Keratinocyte (primary cell): ENCODE results near the gene UTF1. TPM values are rescaled to one million over a fixed set of nuclear protein-coding genes. Genes with fewer than 3 reads are reported as not detected.

Experiments used
- DNase-seq: peaks from one replicate; pipeline ENCODE4 v3.0.0-alpha.2; 2011; ENCODE audit warnings: low read depth, missing footprints, low spot score
- FAIRE-seq: peaks from 2 replicates; lab custom pipeline; 2011; peaks lifted over from hg19 to GRCh38; lab: Jason Lieb, UNC
- H2AFZ ChIP-seq: 2 replicates; pipeline ENCODE4 v1.6.0; 2012; ENCODE audit warnings: low read length, control low read depth, inconsistent platforms; ENCODE audit not compliant: control insufficient read depth
- H3K27ac ChIP-seq: 2 replicates; pipeline ENCODE4 v1.5.1; 2011; ENCODE audit warnings: low read length; ENCODE audit not compliant: control insufficient read depth, insufficient read depth
- H3K27me3 ChIP-seq: 3 replicates; pipeline ENCODE4 v1.6.0; 2011; ENCODE audit warnings: low read length; ENCODE audit not compliant: control insufficient read depth, insufficient read depth; ENCODE audit errors: extremely low read depth
- H3K36me3 ChIP-seq, 2 experiments: 2 replicates in 1 of 2; 3 replicates in 1 of 2; pipeline ENCODE4 v1.5.1; 2011; ENCODE audit warnings: low read length in 2 of 2, mild to moderate bottlenecking in 1 of 2; ENCODE audit not compliant: control insufficient read depth in 2 of 2, insufficient read depth in 2 of 2; ENCODE audit errors: extremely low read depth in 1 of 2
- H3K4me1 ChIP-seq: 3 replicates; pipeline ENCODE4 v1.5.1; 2011; ENCODE audit warnings: low read length; ENCODE audit not compliant: control insufficient read depth, insufficient read depth; ENCODE audit errors: extremely low read depth
- H3K4me2 ChIP-seq: 3 replicates; pipeline ENCODE4 v1.6.0; 2011; ENCODE audit warnings: low read depth, low read length; ENCODE audit not compliant: control insufficient read depth, insufficient read depth; ENCODE audit errors: extremely low read depth
- H3K4me3 ChIP-seq, 3 experiments: fragments of 200-600 bp in 1 of 3; sonication (generic) in 1 of 3; 2 replicates in 2 of 3; 3 replicates in 1 of 3; pipeline ENCODE4 v1.5.1; 2011 to 2016; ENCODE audit warnings: low read length in 3 of 3, mild to moderate bottlenecking in 3 of 3, control low read depth in 2 of 3, inconsistent platforms in 1 of 3, low read depth in 1 of 3, mixed read lengths in 1 of 3, mixed run types in 1 of 3, moderate library complexity in 1 of 3; ENCODE audit not compliant: control insufficient read depth in 2 of 3, insufficient read depth in 2 of 3; ENCODE audit errors: extremely low read depth in 1 of 3
- H3K79me2 ChIP-seq: 2 replicates; pipeline ENCODE4 v1.6.0; 2012; ENCODE audit warnings: low read length; ENCODE audit not compliant: control insufficient read depth, insufficient read depth
- H3K9ac ChIP-seq: 3 replicates; pipeline ENCODE4 v1.6.0; 2011; ENCODE audit warnings: low read length; ENCODE audit not compliant: control insufficient read depth, insufficient read depth; ENCODE audit errors: extremely low read depth
- H3K9me1 ChIP-seq: 3 replicates; pipeline ENCODE4 v1.6.0; 2011; ENCODE audit warnings: low read length; ENCODE audit not compliant: control insufficient read depth, insufficient read depth; ENCODE audit errors: extremely low read depth
- H3K9me3 ChIP-seq: 2 replicates; pipeline ENCODE4 v1.5.1; 2012; ENCODE audit warnings: low read depth, low read length; ENCODE audit not compliant: control insufficient read depth
- H4K20me1 ChIP-seq: 3 replicates; pipeline ENCODE4 v1.6.0; 2011; ENCODE audit warnings: low read length; ENCODE audit not compliant: control insufficient read depth, insufficient read depth; ENCODE audit errors: extremely low read depth
- CTCF ChIP-seq, 3 experiments: IDR thresholded peaks in 1 of 3; conservative IDR thresholded peaks in 1 of 3; optimal IDR thresholded peaks in 1 of 3; 2 replicates in 2 of 3; 3 replicates in 1 of 3; pipeline versions ENCODE3 to v1.5.1; 2011; ENCODE audit warnings: low read length in 3 of 3, mild to moderate bottlenecking in 3 of 3, moderate library complexity in 2 of 3, control low read depth in 1 of 3, inconsistent platforms in 1 of 3; ENCODE audit not compliant: insufficient read depth in 2 of 3; ENCODE audit errors: extremely low read depth in 1 of 3
- EZH2 ChIP-seq: IDR thresholded peaks from one replicate; pipeline ENCODE4 v1.6.1; 2012; ENCODE audit warnings: inconsistent platforms, mild to moderate bottlenecking, low read length, moderate library complexity
- dilution Hi-C: fragments of 300-500 bp; cut with MboI; formaldehyde crosslinking; loops from one replicate; pipeline ENCODE4 v1.7.0; 2020; ENCODE audit warnings: low sequenced_read_pairs; ENCODE audit not compliant: extremely low pct_ligation_motif_present
- polyA minus RNA-seq, 3 experiments: library from RNA; depleted of rRNA, polyadenylated mRNA; stranded (reverse); fragments of >200 nt; gene quantifications; 1 replicate in 1 of 3; 2 replicates in 1 of 3; 3 replicates in 1 of 3; pipeline ENCODE4 v1.2.3, GENCODE V29; 2011
- polyA plus RNA-seq, 5 experiments: library from polyadenylated mRNA; depleted of rRNA in 3 of 5; stranded (reverse) in 3 of 5; stranded (forward) in 1 of 5; unstranded in 1 of 5; fragments of >200 nt; gene quantifications; 1 replicate in 1 of 5; 2 replicates in 3 of 5; 3 replicates in 1 of 5; pipeline versions ENCODE4 v1.2.1 to v1.2.3, GENCODE V29; 2011 to 2012; ENCODE audit warnings: missing spikeins in 2 of 5, low read depth in 1 of 5, low replicate concordance in 1 of 5

The UTF1 gene
- polyA plus RNA-seq (not detected in 3 replicates), polyA minus RNA-seq (not detected in 3 replicates)
- polyA plus RNA-seq (2011; ENCODE audit: low read depth) = not detected
- not detected in 2 replicates for polyA plus RNA-seq (2011; cell fraction: cytosol; rRNA removed)
- not detected in 2 replicates for polyA plus RNA-seq (2011; cell fraction: nucleus; rRNA removed)
- polyA plus RNA-seq (2012; ENCODE audit: low replicate concordance) = not detected in 2 replicates
- not detected for polyA minus RNA-seq (2011; cell fraction: cytosol; rRNA and poly(A)+ RNA removed)
- polyA minus RNA-seq (2011; cell fraction: nucleus; rRNA and poly(A)+ RNA removed) = not detected in 2 replicates

- no peak within 1 kb of the TSS for H3K4me2 ChIP-seq
Observed at GRCh38 chr10:133230044-133230361, at the start of gene UTF1. Gene UTF1, plus strand, starts transcription at chr10:133230217. Its CDS starts 72 bp downstream, at chr10:133230289.

GRCh38 chr10:133180965-133181639, 48.9 kb upstream of the UTF1 start:
- TF ChIP-seq EZH2 (no peak), CTCF (optimal IDR thresholded peaks at IDR 0.05 in 1 of 3, IDR thresholded peaks at IDR 0.05 in 1 of 3, conservative IDR thresholded peaks at IDR 0.05 in 1 of 3; ENCODE audit: extremely low read depth in 1 of 3, insufficient read depth in 2 of 3, low read length in 3 of 3) (no peak)
- no peaks in the 10 kb centered on the region for H3K27me3 ChIP-seq
- H2AFZ ChIP-seq = no peak overlapping the region
- H3K9ac ChIP-seq = no peak overlapping the region
- DNase-seq = no peak
- H3K27ac ChIP-seq = no peak overlapping the region
- H4K20me1 ChIP-seq = no peaks in the 10 kb centered on the region
- H3K79me2 ChIP-seq = no peaks in the 10 kb centered on the region
- dilution Hi-C loops = no loop called here
- no peak overlapping the region for H3K4me2 ChIP-seq
- H3K4me1 ChIP-seq = no peaks in the 10 kb centered on the region
- no peaks in the 10 kb centered on the region for H3K36me3 ChIP-seq
- H3K9me3 ChIP-seq = peaks cover 21% of the 10 kb centered on the region
- no peaks in the 10 kb centered on the region for H3K9me1 ChIP-seq
- H3K4me3 ChIP-seq = no peak overlapping the region
- no peak for FAIRE-seq

More at GRCh38 chr10:133230044-133230361, at the start of gene UTF1:
- Histone ChIP-seq H4K20me1 (no peaks in the 10 kb centered on the region), H3K4me1 (peaks cover 4% of the 10 kb centered on the region), H3K9me3 (no peaks in the 10 kb centered on the region), H2AFZ (no peak within 1 kb of the TSS), H3K36me3 (no peaks in the 10 kb centered on the region), H3K27me3 (peaks cover 73% of the 10 kb centered on the region), H3K4me3 (no peak within 1 kb of the TSS), H3K27ac (no peak within 1 kb of the TSS), H3K79me2 (no peaks in the 10 kb centered on the region), H3K9me1 (no peaks in the 10 kb centered on the region), H3K9ac (no peak within 1 kb of the TSS)
- no peak for FAIRE-seq
- no peak for DNase-seq
- TF ChIP-seq CTCF (optimal IDR thresholded peaks at IDR 0.05 in 1 of 3, IDR thresholded peaks at IDR 0.05 in 1 of 3, conservative IDR thresholded peaks at IDR 0.05 in 1 of 3; ENCODE audit: extremely low read depth in 1 of 3, insufficient read depth in 2 of 3, low read length in 3 of 3) = no peak
- no peak for TF ChIP-seq EZH2
- dilution Hi-C loops = no loop called here
